Measurements from ENCODE around the gene UNC5A. TPM values are rescaled to one million over a fixed set of nuclear protein-coding genes. Genes with fewer than 3 reads are reported as not detected.

The UNC5A gene
- total and polyA plus RNA-seq, 10 of the 15 experiments (the other 5 are each of a cell fraction or from before 2014, with no cell fraction given): not detected

- no peaks in the 10 kb centered on the region for H3K9me3 ChIP-seq (replicated peaks; ENCODE audit: control insufficient read depth, insufficient read depth, low read length)
- intact Hi-C loops (cut with micrococcal nuclease; ENCODE audit: unreplicated experiment) (no loop called here), in situ Hi-C loops (cut with MboI) (no loop called here)
- H3K79me2 ChIP-seq (ENCODE audit: control insufficient read depth, insufficient read depth, low read length): no peaks in the 10 kb centered on the region
- no peak overlapping the region for H3K4me2 ChIP-seq (ENCODE audit: control insufficient read depth, insufficient read depth)
- ChIA-PET CTCF (no interaction called here), POLR2A (no interaction called here), SMC1A (ENCODE audit: uncharacterized antibody, unreplicated experiment) (no interaction called here), RAD21 (ENCODE audit: unreplicated experiment) (no interaction called here)
- no peaks in the 10 kb centered on the region; a peak in 1 of 4 replicates for H3K27me3 ChIP-seq (replicated peaks in 1 of 2; ENCODE audit: control insufficient read depth in 2 of 2, insufficient read depth in 2 of 2, low read length in 1 of 2)
- FAIRE-seq (no peak), DNase-seq (ENCODE audit: low read depth, low spot score) (no peak), ATAC-seq (no peak)
- no TSS peak for BruUV-seq (replicated peaks)
- H3K36me3 ChIP-seq (ENCODE audit: control insufficient read depth in 2 of 2, insufficient read depth in 2 of 2, low read length in 1 of 2): no peaks in the 10 kb centered on the region
- H3K4me1 ChIP-seq (ENCODE audit: control insufficient read depth, insufficient read depth, low read length): no peaks in the 10 kb centered on the region
- H3K4me3 ChIP-seq: no peak overlapping the region
- no peak overlapping the region for H3K9ac ChIP-seq (ENCODE audit: control insufficient read depth, insufficient read depth, low read length)
- WGBS (ENCODE audit: insufficient coverage, insufficient replicate concordance, low lambda C conversion rate, missing lambda C conversion rate): 34% methylated on average over 8 of the region's 8 CpGs
- H4K20me1 ChIP-seq (ENCODE audit: control insufficient read depth, insufficient read depth): no peaks in the 10 kb centered on the region
- H2AFZ ChIP-seq (ENCODE audit: control insufficient read depth, low read depth, low read length): no peak overlapping the region
- no peak overlapping the region for H3K27ac ChIP-seq (ENCODE audit: control insufficient read depth, insufficient read depth)
- no peak for TF ChIP-seq CUX1 (IDR thresholded peaks at IDR 0.05; ENCODE audit: insufficient replicate concordance, low read depth, low read length)
- TF ChIP-seq MLLT1 (IDR thresholded peaks at IDR 0.05): no peak
- no peak for TF ChIP-seq SKIL (IDR thresholded peaks at IDR 0.05; ENCODE audit: low read depth, poor library complexity, severe bottlenecking)
- TF ChIP-seq RAD51 (IDR thresholded peaks at IDR 0.05): no peak
- TF ChIP-seq PAX8 (IDR thresholded peaks at IDR 0.05): no peak
- TF ChIP-seq EGR1 (IDR thresholded peaks at IDR 0.05; ENCODE audit: borderline replicate concordance in 1 of 2, low read depth in 2 of 2, low read length in 2 of 2): no peak
- no peak for TF ChIP-seq ZNF384 (IDR thresholded peaks at IDR 0.05; ENCODE audit: borderline replicate concordance, low read depth, low read length)
- no peak for TF ChIP-seq WRNIP1 (IDR thresholded peaks at IDR 0.05; ENCODE audit: borderline replicate concordance, low read depth, low read length)
- TF ChIP-seq CBX3 (IDR thresholded peaks at IDR 0.05; ENCODE audit: borderline replicate concordance, low read depth): no peak
- TF ChIP-seq CTCF (IDR thresholded peaks at IDR 0.05 in 2 of 3, conservative IDR thresholded peaks at IDR 0.05 in 1 of 3; ENCODE audit: control insufficient read depth in 2 of 3, extremely low read depth in 1 of 3, insufficient read depth in 1 of 3, low read depth in 3 of 3, low read length in 3 of 3): no peak
- TF ChIP-seq NFXL1 (IDR thresholded peaks at IDR 0.05; ENCODE audit: borderline replicate concordance): no peak
Measured at GRCh38 chr5:176802116-176802784, 8.1 kb upstream of the UNC5A start.

All from GM12878 (cell line).